SIG-M5 treated with dmso at 0.1 percent for 504 hours (cell line): ENCODE results near the gene S100P.
A peak's percentile ranks its signal among the peaks of the same experiment; 100 is the strongest.
"Not testable (repeated sequence)": the region's sequence is repeated elsewhere in the genome, so short reads cannot be mapped to it uniquely, and the experiment has no call there.

Source experiments
- DNase-seq: peaks from one replicate; lab custom pipeline; 2025; ENCODE audit not compliant: unreplicated experiment; lab: John Stamatoyannopoulos, UW

S100P gene

DNA sequence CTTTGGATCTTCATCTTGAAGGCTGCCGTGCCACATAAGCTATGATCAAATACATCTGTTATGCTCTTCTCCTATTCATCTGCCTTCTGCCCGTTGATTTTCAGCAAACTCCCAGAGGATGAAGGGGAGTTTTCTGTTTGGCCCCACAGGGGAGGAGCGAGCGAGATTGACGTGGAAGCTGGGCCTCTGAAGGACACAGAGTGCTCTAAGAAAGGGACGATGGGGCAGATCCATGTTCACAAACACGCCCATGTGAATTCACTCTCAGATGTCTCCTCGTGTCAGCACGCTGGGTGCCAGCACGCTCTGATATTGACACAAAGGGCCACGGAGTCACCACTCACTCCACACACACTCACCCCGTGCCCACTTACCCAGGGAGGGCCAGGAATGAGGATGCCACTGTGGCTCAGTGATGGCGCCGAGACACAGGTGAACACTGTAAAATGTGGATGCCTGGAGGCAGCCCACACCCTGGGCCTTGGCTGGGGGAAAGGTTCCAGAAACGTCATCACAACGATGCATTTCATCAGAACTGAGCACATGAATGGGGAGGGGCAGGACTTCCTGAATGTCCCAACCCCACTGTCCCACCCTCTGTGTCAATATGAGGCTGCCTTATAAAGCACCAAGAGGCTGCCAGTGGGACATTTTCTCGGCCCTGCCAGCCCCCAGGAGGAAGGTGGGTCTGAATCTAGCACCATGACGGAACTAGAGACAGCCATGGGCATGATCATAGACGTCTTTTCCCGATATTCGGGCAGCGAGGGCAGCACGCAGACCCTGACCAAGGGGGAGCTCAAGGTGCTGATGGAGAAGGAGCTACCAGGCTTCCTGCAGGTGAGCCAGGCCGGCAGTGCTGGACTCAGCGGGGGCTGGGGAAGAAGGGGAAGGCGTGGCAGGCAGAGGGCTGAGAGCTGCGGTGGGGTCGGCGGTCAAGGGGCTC lies at the start of gene S100P:
Gene S100P (plus strand): TSS at position 648 of the 946 bp plus-strand sequence. CDS start 55 bp downstream, at position 703.
- DNase-seq, result peak; percentile 71

DNA sequence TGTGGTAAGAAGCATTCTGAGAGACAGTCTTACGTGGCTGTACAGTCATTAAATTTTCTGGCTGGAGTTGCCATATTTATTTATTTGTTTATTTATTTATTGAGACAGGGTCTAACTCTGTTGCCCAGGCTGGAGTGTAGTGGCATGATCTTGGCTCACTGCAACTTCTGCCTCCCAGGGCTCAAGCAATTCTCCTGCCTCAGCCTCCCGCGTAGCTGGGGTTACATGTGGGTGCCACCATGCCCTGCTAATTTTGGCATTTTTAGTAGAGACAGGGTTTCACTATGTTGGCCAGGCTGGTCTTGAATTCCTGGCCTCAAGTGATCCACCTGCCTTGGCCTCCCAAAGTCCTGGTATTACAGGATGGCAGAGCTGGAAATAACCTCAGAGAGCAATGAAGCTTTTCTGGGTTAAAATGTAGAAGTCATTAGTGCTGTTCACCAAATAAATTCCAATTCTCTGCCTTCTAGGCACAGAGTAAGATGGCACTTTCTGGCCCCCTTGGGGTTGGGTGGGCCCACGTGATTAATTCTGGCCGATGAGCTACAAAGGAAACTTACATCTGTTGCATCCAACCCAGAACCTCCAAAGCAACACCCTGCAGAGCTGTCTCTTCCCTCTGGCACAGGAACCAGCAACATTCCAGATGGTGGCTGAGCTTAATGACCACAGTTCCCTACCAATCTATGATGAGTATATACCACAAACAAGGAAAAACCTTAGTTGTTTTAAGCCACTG lies 48.7 kb upstream of the S100P start:
- DNase-seq, result no peak

DNA sequence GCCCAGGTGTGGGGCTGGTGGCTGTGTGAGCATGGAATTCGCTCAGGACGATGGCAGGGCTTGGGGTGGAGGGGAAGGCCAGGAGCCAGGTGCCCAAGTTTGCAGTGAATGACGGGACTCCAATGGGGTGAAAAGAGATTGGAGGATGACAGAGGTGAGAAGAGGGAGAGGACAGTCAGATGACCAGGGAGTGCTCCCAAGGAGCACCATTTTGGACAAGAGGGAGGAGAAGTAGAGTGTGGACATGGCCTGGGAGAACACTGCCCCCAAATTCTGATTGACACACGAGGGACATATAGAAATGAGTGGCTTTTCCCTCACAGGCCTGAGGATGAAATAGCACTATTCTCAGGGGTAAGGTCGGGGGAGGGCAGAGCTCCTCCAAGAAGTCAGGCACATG lies 46.5 kb upstream of the S100P start:
- DNase-seq, result no peak

DNA sequence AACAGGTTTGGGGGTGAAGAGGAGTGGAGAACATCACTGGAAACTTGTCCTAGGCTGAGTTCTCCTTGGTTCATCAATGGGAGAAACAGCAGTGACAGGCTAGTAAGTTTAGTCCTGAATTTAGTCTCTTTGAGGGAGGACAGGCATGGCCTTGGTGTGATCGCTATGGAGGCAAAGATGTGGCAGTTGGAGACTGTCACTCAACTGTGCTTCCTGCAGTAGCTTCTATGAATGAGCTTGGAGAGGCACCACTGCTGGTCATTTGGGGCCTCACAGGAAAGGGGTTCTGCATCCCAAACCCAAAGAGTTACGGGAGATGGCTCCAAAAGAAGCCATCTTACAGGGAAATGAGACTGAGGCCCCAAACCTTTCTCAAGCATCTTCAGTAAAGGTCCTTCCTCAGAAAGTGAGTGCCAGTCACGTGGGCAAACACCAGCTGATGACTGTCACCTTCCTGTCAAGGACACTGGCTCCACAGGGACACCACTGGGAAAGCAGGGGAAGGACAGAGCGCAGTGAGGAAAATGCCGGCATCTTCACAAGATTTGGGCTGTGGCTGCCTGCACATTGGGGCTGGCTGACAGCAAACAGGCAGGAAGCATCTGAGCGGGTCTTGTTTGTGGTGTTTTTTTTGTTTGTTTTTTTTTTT lies 46.0 kb upstream of the S100P start:
- DNase-seq, result no peak

DNA sequence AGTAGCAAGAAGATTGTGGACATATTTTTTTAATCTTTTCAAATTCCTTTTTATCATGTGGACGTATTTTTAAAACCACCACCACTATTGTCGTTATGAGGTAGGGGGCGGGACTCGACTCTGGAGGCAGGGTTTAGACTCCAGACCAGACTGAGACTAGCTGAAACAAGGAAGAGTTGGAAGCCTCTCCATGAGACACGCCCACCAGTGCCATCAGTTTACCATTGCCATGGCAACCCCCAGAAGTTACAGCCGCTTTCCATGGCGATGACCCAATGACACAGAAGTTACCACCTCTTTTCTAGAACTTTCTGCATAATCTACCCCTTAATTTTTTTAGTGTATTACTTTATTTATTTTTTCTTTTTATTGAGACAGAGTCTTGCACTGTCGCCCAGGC lies 44.5 kb upstream of the S100P start:
- DNase-seq, result no peak

DNA sequence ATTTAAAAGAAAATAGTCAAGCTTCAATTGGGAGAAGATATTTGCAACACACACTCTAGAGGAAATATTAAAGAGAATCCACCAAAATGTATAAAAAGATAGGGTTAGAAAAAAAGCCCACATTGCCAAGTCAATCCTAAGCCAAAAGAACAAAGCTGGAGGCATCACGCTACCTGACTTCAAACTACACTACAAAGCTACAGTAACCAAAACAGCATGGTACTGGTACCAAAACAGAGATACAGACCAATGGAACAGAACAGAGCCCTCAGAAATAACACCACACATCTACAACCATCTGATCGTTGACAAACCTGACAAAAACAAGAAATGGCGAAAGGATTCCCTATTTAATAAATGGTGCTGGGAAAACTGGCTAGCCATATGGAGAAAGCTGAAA lies 39.5 kb upstream of the S100P start:
- not testable (repeated sequence) for DNase-seq

DNA sequence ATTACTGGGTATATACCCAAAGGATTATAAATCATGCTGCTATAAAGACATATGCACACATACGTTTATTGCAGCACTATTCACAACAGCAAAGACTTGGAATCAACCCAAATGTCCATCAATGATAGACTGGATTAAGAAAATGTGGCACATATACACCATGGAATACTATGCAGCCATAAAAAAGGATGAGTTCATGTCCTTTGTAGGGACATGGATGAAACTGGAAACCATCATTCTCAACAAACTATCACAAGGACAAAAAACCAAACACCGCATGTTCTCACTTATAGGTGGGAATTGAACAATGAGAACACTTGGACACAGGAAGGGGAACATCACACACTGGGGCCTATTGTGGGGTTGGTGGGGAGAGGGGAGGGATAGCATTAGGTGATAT lies 38.4 kb upstream of the S100P start:
- not testable (repeated sequence) for DNase-seq

DNA sequence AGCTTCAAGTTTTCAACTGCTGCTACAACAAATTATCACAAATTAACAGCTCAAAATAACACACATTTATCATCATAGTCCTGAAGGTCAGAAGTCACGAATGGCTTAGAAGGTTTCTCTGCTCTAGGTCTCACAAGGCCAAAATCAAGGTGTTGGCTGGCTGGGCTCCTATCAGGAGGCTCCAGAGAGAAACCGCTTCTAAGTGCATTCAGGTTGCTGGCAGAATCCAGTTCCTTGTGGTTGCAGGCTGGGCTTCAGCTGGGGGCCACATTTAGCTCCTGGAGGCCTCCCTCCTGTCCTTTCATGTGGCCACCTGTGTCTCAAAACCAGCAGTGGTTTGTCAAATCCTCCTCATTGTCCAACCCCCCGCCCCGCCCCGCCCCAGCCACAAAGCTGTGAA lies 37.8 kb upstream of the S100P start:
- DNase-seq, result no peak

DNA sequence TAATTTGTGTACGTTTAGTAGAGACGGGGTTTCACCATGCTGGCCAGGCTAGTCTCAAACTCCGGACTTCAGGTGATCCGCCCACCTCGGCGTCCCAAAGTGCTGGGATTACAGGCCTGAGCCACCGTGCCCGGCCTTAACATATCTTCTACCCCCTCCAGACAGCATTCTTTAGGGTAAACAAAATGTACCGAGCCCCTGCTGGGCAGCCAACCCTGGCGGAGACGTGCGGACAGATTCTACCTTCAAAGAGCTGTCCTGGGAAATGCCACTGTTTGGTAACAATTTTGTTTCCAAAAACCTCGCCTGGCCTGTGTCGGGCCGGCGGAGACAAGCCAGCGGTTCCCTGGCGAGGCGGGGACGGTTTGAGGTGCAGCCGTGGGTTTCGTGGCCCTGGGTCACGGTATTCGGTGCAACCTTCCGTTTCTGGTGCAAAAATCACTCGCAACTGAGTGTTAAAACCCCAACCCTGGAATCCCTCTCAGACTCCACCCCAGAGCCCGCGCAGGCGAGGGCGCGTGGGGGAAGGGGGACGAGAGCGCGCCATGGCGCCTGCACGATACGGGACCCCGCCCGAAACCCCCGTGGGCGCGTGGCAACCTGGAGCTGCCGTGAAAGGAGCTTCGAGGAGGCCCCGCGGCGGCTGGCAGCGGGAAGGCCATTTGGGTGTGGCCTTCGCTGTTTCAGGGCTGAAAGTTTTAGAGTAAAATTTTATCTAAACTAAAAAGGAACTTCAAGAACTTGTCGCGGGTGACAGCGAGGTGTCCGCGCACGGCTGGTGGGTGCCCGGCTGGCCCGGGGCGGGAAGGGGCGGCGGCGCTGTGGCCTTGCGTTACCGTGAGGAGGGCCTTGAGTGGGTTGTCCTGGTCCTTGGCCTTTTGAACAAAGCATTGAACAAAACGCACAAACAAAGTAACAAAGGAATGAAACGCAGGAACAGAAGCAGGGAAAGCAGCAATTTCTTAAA lies 36.2 kb upstream of the S100P start:
- DNase-seq, result no peak

DNA sequence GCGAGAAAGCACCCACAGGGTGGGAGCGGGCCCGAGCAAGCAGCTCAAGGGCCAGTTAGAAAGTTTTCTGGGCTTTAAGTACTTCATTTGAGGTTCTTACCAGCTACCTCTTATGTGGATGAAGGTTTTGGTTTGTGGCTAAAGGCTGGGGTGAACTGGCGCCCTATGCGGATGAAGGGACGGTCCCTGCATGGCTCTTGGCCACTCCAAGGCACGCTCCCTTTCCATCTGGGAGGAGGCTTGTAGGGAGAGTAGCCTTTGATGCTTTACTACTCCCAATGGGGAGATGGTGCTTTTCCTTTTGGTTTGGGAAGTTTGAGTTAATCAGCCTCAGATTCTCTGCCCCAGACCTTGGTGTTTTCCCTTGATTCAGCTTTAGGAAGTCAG lies 35.5 kb upstream of the S100P start:
- DNase-seq, result no peak

DNA sequence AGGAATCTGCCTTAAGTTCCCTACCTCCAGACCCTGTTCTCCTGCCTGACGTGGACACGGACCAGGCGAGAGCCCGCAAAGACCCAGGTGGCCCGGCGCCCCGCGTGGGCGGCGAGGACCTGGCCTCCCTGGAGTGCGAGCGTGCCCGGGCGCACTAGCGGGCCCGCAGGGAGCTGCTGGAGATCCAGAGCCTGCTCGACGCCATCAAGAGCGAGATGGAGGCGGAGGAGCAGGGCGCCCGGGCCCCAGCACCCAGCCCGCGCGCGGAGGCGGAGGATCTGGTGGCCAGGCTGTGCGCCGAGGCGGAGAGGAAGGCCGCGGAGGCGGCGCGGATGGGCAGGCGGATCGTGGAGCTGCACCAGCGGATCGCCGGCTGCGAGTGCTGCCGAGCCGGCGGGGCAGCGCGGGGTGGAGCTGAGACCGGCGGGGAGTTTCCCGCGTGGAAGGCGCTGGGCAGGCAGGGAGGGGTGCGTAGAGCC lies 35.0 kb upstream of the S100P start:
- DNase-seq, result no peak

DNA sequence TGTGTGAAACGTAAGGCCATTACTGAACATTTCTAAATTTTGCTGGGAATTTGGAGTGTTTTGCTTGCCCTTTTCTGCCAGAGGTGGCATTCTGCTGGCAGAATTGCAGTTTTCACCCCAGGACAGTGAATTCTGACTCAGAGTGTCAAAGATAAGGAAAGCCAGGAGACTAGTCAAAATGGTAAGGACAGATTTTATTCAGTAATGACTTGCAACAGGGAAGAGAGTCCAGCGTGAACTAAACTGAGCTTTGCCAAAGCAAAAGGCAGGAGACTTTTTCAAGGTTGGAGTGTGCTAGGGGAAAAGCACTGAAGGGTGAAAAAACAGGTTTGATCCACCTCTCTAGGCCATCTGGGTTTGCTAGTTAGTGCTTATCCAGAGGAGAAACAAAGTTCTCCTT lies 33.8 kb upstream of the S100P start:
- no peak for DNase-seq

DNA sequence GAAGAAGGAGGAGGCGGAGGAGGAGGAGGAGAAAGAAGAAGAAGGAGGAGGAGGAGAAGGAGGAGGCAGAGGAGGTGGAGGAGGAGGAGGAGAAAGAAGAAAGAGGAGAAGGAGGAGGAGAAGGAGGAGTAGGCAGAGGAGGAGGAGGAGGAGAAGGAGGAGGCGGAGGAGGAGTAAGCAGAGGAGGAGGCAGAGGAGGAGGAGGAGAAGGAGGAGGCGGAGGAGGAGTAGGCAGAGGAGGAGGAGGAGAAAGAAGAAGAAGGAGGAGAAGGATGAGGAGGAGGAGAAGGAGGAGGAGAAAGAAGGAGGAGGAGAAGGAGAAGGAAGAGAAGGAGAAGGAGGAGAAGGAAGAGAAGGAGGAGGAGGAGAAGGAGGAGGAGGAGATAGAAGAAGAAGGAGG lies 33.2 kb upstream of the S100P start:
- no peak for DNase-seq

DNA sequence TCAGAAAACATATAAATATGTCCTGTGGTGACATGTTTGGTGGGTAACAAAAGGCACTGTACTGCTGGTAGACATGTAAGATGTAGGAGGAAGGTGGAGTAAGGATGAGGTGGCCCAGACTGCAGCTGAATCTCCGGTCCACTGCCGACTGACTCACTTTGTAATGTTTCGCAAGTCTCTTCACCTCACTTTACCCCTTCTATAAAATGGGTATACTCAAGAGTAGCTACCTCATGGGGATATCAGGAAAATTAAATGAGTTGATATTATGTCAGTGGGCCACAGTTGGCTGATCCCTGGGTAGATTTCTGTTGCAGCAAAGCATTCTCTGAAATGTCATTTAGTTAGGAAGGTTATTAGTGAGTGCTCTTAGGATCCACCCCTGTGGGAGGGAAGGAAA lies 31.1 kb upstream of the S100P start:
- DNase-seq, result no peak

DNA sequence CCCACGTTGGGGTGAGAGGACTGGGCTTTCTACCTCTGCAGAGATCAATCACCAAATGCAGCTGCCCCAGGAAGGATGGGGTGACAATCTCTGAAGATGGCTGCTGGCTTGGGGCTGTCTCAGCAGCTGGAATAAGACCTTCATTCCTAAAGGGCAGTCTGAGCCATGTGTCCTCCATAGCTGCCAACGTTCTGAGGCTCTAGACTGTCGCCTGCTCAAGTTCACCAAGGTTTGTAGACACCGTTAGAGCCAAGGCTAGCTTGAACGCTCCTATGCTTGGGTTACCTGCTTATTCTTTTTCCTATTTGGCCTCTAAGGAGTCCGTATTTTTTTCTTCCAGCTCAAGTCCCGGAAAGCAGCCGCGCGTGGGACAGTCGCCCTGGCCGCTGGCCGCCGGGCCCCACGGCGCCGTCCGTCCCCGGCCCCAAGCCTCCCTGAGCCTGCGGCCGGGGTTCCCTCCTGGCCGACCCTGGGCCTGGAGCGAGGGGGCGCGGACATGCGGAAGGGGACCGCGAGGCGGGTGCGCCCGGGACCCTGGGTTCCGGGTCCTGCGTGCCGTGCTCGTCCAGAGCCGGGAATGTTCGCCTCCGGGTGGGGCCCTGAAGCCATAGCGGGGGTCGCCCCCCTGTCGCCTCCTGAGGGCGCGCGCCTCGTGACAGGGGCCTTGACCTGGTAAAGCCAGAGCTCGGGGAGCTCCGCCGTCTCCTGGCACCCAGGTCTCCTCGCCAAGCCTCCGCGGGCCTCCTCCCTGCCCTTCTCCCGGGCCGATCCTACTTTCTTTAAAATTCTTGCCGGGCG lies 29.9 kb upstream of the S100P start:
- DNase-seq, result no peak

DNA sequence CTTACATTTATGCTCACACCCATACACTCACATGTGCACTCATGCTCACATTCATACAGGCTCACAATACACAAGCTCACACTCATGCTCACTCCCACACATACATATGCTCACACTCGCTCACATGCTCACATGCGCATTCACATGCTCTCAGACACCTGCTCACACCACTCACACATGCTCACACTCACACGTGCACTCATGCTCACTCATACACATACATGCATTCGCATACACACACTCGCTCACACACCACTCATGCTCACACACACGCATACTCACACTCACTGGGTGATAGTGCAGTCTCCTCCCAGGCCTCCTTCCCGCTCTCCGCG lies 28.4 kb upstream of the S100P start:
- DNase-seq, result no peak

DNA sequence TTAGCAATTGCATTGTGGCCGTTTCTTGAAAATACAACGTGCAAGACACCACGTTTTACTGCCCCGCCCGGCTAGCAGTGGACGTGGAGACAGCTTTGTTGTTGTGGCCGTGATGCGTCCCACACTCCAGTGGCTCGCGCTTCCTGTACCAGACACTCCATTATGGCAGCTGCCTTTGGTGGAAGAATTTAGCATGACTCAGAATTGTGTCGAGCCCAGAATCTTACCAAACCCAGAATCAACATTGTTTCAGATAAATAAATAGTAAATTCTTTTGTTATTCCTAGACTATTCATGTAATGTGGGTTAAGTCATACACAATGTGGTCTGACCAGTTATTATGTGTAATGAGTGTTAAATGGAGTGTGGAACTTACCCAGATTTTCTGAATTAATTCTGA lies 25.3 kb upstream of the S100P start:
- no peak for DNase-seq

DNA sequence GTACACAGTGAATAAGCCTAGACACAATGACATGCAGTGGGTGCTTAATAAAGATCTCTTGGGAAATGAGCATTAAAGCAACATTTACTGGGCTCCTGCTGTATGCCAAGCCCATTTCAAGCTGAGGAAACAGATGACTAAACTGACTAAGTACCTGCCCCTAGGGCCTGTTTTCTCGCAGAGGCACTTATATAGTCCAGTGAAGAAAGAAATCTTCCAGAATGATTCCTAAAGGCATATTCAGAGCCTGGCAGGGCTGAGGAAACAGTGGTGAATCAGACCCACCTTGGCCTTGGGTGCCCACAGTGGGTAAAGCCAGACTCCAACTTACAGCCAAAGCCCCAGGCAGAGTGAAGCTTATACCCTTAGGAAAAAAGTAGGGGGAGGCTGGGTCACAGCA lies 22.0 kb upstream of the S100P start:
- no peak for DNase-seq

DNA sequence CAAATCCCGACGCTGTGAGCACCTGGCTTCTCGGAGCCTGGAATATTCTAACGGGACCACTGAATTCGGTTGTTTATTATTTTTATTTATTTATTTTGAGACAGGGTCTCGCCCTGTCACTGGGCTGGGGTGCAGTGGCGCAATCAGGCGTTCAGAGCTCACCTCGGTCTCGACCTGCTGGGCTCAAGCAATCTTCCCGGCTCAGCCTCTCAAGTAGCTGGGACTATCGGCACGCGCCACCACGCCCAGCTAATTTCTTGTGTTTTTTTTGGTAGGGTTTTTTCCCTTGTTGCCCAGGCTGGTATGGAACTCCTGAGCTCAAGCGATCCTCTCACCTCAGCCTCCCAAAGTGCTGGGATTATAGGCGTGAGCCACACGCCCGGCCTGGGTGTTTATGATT lies 21.5 kb upstream of the S100P start:
- no peak for DNase-seq
